NCI-H748 (cell line): ENCODE measurements around the gene TNNI2.

Source experiments
- DNase-seq: peaks from one replicate; lab custom pipeline; 2025; ENCODE audit not compliant: unreplicated experiment; lab: John Stamatoyannopoulos, UW

Gene TNNI2

GRCh38 chr11:1832211-1832919, 6.4 kb upstream of the TNNI2 start:
- peak; percentile 60 for DNase-seq

GRCh38 chr11:1832920-1833295, 5.9 kb upstream of the TNNI2 start:
- no peak for DNase-seq

- no peak for DNase-seq
Observed at GRCh38 chr11:1834062-1834610, 4.6 kb upstream of the TNNI2 start.

GRCh38 chr11:1834779-1835670, 3.8 kb upstream of the TNNI2 start, which contains the start of gene SYT8:
Gene SYT8 (plus strand): TSS chr11:1834990. CDS start chr11:1835106, 116 bp downstream.
- no peak for DNase-seq

- DNase-seq: no peak
Observed at GRCh38 chr11:1835671-1836010, 3.1 kb upstream of the TNNI2 start.

GRCh38 chr11:1836011-1836945, 2.5 kb upstream of the TNNI2 start:
- DNase-seq: no peak

- DNase-seq: peak; percentile 49
Observed at GRCh38 chr11:1837171-1838076, 1.4 kb upstream of the TNNI2 start.

- DNase-seq: no peak
Observed at GRCh38 chr11:1838077-1838425, 730 bp upstream of the TNNI2 start.

- DNase-seq: no peak
Observed at GRCh38 chr11:1839204-1839923, 583 bp downstream of the TNNI2 start.

GRCh38 chr11:1839924-1840779, 1.4 kb downstream of the TNNI2 start:
- DNase-seq: no peak

GRCh38 chr11:1840780-1841480, 2.1 kb downstream of the TNNI2 start:
- no peak for DNase-seq

- no peak for DNase-seq
Observed at GRCh38 chr11:1841511-1842148, 2.8 kb downstream of the TNNI2 start.

GRCh38 chr11:1842149-1843097, 3.6 kb downstream of the TNNI2 start:
- DNase-seq: no peak

- no peak for DNase-seq
Observed at GRCh38 chr11:1843098-1843473, 4.3 kb downstream of the TNNI2 start.

GRCh38 chr11:1843796-1844195, 5.0 kb downstream of the TNNI2 start:
- no peak for DNase-seq
